Thyroid gland (tissue), 4 donors: ENCODE measurements around the gene CCNK. TPM values are rescaled to one million over a fixed set of nuclear protein-coding genes. Genes with fewer than 3 reads are reported as not detected.

ENCODE experiments used
- DNase-seq, 2 donors: peaks; one replicate each; pipeline ENCODE4 v3.0.0-alpha.2; 2019
- H3K27ac ChIP-seq, 3 donors: fragments of 200-600 bp; sonication (generic); 1 replicate in 2 of 3; 2 replicates in 1 of 3; pipeline ENCODE4 v1.5.1; 2016 to 2019; ENCODE audit warnings: mild to moderate bottlenecking in 1 of 3, moderate library complexity in 1 of 3
- H3K27me3 ChIP-seq: fragments of 200-600 bp; sonication (generic); one replicate; pipeline ENCODE4 v1.5.1; 2019
- H3K36me3 ChIP-seq, 2 donors: fragments of 200-600 bp; sonication (generic); one replicate each; pipeline ENCODE4 v1.5.1; 2016 to 2019
- H3K4me1 ChIP-seq, 2 donors: fragments of 200-600 bp; sonication (generic); one replicate each; pipeline ENCODE4 v1.5.1; 2017 to 2019
- H3K4me3 ChIP-seq, 3 donors: fragments of 200-600 bp; sonication (generic); replicated peaks in 1 of 3; 1 replicate in 2 of 3; 2 replicates in 1 of 3; pipeline ENCODE4 v1.5.1; 2016; ENCODE audit warnings: mild to moderate bottlenecking in 1 of 3
- H3K9me3 ChIP-seq: fragments of 200-600 bp; sonication (generic); one replicate; pipeline ENCODE4 v1.5.1; 2017
- CTCF ChIP-seq, 6 experiments: fragments of 200-600 bp in 3 of 6; fragments of 450-650 bp in 3 of 6; sonication (generic) in 3 of 6; IDR thresholded peaks; one replicate each; pipeline ENCODE4 v1.5.1; 2016 to 2019; ENCODE audit warnings: antibody characterized with exemption in 6 of 6, mild to moderate bottlenecking in 2 of 6, inconsistent platforms in 1 of 6, moderate library complexity in 1 of 6
- POLR2A ChIP-seq, 2 donors: fragments of 450-650 bp; IDR thresholded peaks; one replicate each; pipeline ENCODE4 v1.6.1; 2017; ENCODE audit warnings: antibody characterized with exemption in 2 of 2, mild to moderate bottlenecking in 2 of 2, moderate library complexity in 1 of 2
- WGBS, 2 donors: methylation state at CpG; one replicate each; pipeline ENCODE4 v1.1.5; 2017; 5-methylcytosine and 5-hydroxymethylcytosine counted together
- intact Hi-C: fragments of 100-400 bp; cut with DNase I; formaldehyde crosslinking; loops from one replicate; pipeline ENCODE4 v1.15.1; 2023
- total RNA-seq, 4 donors: library from RNA; depleted of rRNA; stranded (reverse); fragments of >200 nt; gene quantifications; one replicate each; pipeline ENCODE4 v1.2.3, GENCODE V29; 2016

CCNK gene
- total RNA-seq, 4 donors from 2014 or later, result 14.4 to 36.9 (median 24.4) TPM

- WGBS, 2 donors, result 79 to 91% methylated on average over 9 to 10 of the region's 21 CpGs
- no peak overlapping the region for H3K27ac ChIP-seq
- H3K9me3 ChIP-seq, result no peaks in the 10 kb centered on the region
- H3K4me1 ChIP-seq, result peaks cover 5 to 19% of the 10 kb centered on the region in 2 donors
- H3K36me3 ChIP-seq, result no peaks in the 10 kb centered on the region
- H3K27me3 ChIP-seq, result no peaks in the 10 kb centered on the region
- no peak overlapping the region for H3K4me3 ChIP-seq
- TF ChIP-seq CTCF (IDR thresholded peaks at IDR 0.05) (peak; percentile 95 to 99 (median 97)), POLR2A (IDR thresholded peaks at IDR 0.05) (no peak)
- intact Hi-C loops, result loop anchor here (1.0 kb wide), 1 partner anchor 111 kb away; no protein-coding TSS in a partner anchor
- peak; percentile 84 to 87 for DNase-seq
Observed at GRCh38 chr14:99518441-99519346, 37.5 kb downstream of the CCNK start.

- H3K9me3 ChIP-seq, result no peaks in the 10 kb centered on the region
- intact Hi-C loops, result no loop called here
- H3K36me3 ChIP-seq, result no peaks in the 10 kb centered on the region
- H3K27ac ChIP-seq, result no peak overlapping the region
- 95 to 97% methylated on average over 8 of the region's 8 CpGs for WGBS, 2 donors
- TF ChIP-seq CTCF (IDR thresholded peaks at IDR 0.05) (no peak), POLR2A (IDR thresholded peaks at IDR 0.05) (no peak)
- no peaks in the 10 kb centered on the region for H3K27me3 ChIP-seq
- no peak overlapping the region for H3K4me3 ChIP-seq
- no peak for DNase-seq
- peaks cover 5 to 26% of the 10 kb centered on the region in 2 donors for H3K4me1 ChIP-seq
Observed at GRCh38 chr14:99519347-99519881, 38.2 kb downstream of the CCNK start.

DNA sequence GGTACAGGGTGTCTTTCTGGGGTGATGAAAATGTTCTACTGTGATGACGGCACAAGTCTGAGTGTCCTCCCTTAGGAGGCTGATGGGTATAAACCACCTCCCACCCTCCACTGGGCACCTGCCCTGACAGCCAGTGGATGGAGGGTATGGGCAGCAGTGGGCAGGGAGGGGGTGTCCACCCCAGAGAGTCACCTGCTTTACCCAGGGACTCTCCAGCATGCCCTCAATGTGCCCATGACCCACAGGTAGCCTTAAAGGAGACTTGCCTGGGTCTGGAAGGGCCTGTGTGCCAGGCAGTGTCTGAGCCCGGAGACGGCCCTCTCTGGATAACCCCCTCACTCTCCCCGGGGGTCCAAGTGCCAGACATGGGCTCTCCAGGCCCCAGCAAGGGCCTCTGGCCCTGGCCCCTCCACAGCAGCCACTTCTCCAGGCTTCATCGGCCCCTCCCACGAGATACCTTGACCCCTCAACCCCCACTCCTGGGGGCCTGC, 38.8 kb downstream of the CCNK start:
- Histone ChIP-seq H3K9me3 (no peaks in the 10 kb centered on the region), H3K36me3 (no peaks in the 10 kb centered on the region), H3K4me1 (peaks cover 5 to 26% of the 10 kb centered on the region in 2 donors), H3K27ac (no peak overlapping the region), H3K4me3 (no peak overlapping the region), H3K27me3 (no peaks in the 10 kb centered on the region)
- no peak for DNase-seq
- no peak for TF ChIP-seq CTCF (IDR thresholded peaks at IDR 0.05)
- TF ChIP-seq POLR2A (IDR thresholded peaks at IDR 0.05), result no peak
- 90% methylated on average over 5 to 6 of the region's 6 CpGs for WGBS, 2 donors
- intact Hi-C loops, result no loop called here

DNA sequence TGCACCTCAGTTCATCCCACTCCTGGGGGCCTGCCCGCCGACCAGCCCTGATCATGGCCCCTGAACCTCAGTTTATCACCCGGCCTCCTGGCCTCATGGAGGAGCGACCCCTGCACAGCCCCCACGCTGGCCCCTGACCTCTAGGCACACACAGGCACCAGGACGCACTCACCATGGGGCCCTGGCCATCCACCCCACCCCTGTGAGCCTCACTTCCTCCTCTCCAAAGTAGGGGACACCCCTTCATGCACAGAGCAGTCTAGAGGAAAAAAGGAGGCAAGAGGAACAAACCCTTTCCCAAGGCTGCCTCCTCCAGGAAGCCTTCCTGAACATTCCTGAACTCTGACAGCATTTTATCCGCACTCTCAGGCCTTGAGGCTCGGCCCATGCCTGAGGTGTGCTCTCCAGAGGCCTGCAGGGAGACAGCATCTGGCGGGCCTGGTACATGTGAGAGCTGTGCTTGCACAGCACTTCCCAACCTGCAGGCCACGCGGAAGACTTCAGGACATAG, 39.4 kb downstream of the CCNK start:
- H3K9me3 ChIP-seq, result no peaks in the 10 kb centered on the region
- 86 to 94% methylated on average over 11 of the region's 11 CpGs for WGBS, 2 donors
- TF ChIP-seq CTCF (IDR thresholded peaks at IDR 0.05), result no peak
- TF ChIP-seq POLR2A (IDR thresholded peaks at IDR 0.05), result no peak
- H3K27ac ChIP-seq, result no peak overlapping the region
- peak in 1 of 2 donors; percentile 0 for DNase-seq
- H3K36me3 ChIP-seq, result no peaks in the 10 kb centered on the region
- no peaks in the 10 kb centered on the region for H3K27me3 ChIP-seq
- H3K4me3 ChIP-seq, result no peak overlapping the region
- intact Hi-C loops, result no loop called here
- H3K4me1 ChIP-seq, result peaks cover 5 to 26% of the 10 kb centered on the region in 2 donors
